GM19467 (cell line): ENCODE measurements around the gene KLHL5.

Experiments used
- ATAC-seq: cut with Tn5 transposase; IDR thresholded peaks from one replicate; pipeline ENCODE4 v1.9.1; 2021; ENCODE audit warnings: mild to moderate bottlenecking, moderate library complexity; ENCODE audit not compliant: unreplicated experiment

Gene KLHL5

DNA sequence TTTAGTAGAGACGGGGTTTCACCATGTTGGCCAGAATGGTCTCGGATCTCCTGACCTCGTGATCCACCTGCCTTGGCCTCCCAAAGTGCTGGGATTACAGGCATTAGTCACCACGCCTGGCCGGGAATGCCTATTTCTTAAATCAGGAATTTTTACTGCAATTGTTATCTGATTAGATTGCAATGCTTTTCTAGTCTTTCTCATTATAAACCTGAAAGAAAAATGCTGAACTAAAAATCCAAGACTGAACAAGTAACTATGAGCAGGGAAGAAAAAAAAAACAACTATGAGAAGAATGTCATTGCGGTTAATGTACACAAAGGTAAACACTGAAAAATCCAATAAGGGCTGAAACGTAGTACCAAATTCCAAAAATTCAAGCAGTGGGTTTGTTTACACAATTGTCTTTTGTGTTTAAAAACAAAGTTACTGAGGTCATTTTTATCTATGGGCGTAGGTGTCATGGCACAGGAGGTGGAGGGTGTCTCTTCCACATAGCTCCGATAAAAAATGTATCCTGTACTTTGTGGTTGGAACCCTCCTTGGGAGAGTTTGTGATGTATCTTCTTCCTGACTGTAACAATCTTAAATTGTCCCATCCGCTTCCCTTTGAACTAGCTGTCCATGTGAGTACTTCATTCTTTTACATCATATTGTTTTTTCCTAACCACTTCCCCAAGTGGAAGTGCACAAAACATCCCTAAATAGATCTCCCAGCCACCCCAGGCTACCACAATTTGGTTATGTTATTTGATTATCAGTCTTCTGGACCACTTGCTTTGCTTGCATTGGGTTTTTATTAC is 18.8 kb upstream of the KLHL5 start:
- ATAC-seq, result no peak

DNA sequence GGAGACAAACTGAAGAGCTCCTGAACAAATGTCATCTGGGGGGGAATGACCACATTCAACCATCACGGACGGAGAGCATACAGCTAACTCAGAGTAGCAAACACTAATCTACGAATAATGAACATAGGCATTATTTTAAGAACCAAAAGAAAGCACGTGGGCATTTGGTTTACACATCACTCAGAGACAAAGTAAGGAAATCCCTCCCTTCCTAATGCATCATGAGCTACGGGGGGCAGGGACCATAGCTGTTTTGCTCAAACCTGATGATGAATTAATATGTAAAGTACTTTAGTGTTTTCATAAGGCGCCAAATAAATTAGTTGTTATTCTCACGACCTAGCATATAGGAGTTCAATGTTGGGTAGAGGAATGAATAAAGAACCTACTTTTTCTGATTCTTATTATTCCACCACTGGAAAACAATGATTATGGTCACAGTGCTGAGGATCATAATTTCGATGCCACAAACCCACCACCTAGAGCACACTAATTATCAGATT is 18.1 kb upstream of the KLHL5 start:
- no peak for ATAC-seq

- peak; percentile 60 for ATAC-seq
Measured at GRCh38 chr4:39044364-39044955, 17.6 kb upstream of the KLHL5 start.

GRCh38 chr4:39044956-39045826 is 16.8 kb upstream of the KLHL5 start:
- peak; percentile 33 for ATAC-seq

DNA sequence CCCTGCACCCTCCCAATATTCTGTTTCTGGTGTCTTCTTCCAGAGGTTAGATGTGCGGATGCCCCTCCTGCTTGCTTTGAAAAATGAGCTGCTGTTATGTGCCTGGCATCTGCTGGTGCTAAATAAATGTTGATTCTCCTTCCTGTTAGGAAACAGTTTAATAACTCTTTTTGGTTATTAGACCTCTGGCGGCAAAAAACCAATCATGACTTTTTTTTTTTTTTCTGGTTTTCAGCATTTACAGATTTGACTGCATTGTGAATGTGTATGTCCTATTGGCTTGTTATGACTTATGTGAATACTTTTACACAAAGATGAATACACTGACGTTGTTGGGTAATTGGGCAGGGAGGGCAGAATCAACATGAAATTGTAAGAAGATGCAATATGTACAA is 16.2 kb upstream of the KLHL5 start:
- no peak for ATAC-seq

DNA sequence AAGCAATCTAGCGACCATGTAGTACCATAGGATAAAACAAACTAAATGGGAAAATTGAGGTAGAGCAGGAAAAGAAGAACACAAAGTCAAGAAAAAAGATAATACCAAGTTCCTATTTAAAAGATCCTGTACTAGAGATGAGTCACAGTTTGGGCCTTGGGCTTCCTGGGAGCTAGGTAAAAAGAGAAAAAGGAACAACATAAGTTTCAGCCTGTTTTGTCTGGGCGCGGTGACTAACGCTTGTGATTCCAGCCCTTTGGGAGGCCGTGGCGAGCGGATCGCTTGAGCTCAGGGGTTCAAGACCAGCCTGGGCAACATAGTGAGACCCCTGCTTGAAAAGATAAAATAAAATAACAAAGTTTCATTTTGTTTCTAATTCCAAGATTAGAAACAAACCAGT is 15.8 kb upstream of the KLHL5 start:
- ATAC-seq, result no peak

DNA sequence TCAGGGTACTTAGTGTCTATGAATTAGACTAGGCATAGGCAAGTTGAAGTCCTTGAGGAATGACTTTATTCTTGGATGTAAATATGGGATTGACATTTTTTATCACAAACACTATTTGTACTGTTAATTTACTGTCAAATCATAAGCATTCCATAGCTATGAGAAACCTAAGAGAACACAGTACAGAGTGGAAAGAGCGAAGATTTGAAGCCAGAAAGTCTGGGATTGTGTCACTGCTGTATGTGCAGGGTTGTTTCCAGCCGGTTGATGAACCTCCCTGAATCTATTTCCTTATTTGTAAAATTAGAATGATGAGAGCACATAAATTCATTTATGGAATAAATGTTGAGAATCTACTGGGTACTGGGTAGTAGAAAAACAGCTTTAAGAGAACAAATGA is 14.4 kb upstream of the KLHL5 start:
- no peak for ATAC-seq

- no peak for ATAC-seq
Measured at GRCh38 chr4:39048311-39048710, 13.7 kb upstream of the KLHL5 start.

DNA sequence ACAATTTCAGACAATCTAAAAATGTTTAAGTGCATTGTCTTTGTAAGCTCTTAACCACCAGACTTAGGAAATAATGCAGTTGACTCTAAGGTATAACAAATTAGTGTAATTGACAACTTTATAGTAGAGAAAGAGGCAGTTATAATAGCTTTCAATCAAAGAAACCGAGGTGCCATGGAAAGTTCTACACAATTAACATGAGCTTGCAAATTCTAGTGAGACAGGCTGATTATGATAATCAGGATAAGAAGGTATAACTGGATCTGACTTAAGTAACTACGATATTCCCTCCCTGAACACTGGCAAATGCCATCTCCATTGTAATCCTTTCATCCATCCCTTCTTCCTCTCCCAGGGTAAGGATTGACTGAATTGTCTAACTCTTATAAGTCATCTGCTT is 11.4 kb upstream of the KLHL5 start:
- ATAC-seq, result no peak

DNA sequence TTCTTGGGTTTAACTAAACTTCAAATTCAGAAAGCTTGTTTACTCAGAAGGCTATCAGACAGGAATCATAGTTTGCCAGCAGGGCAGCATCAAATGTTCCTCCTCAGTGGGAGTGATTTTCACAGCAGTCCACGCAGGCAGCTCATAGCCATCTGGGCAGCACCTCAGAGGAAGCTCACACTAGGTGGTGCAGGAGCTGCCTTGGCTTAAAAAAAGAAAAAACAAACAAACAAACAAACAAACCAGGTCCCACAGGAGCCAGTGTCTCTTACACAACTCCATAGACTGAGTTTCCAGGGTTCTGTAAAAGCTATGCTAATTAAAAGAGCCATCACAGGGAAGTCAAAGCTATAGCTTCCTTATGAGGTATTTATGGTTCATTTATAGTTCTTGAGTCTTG is 10.5 kb upstream of the KLHL5 start:
- ATAC-seq, result no peak

- no peak for ATAC-seq
Measured at GRCh38 chr4:39053983-39054382, 8.0 kb upstream of the KLHL5 start.

- ATAC-seq, result no peak
Measured at GRCh38 chr4:39054497-39054896, 7.5 kb upstream of the KLHL5 start.

DNA sequence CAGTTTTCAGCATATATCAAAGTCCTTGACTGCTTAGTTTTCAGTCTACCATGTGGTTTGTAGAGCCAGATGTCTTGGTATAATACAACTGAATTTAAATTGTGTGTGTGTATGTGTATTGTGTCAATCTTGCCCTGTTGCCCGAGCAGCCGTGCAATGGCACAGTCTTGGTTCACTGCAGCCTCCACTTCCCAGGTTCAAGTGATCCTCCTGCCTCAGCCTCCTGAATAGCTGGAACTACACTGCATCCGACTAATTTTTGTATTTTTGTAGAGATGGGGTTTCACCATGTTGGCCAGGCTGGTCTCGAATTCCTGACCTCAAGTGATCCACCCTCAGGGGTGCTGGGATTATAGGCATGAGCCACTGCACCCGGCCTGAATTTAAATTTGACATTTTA is 6.0 kb upstream of the KLHL5 start:
- no peak for ATAC-seq

GRCh38 chr4:39061457-39061856 is 575 bp upstream of the KLHL5 start:
- ATAC-seq, result no peak

- ATAC-seq, result no peak
Measured at GRCh38 chr4:39062770-39063097, 702 bp downstream of the KLHL5 start.

- ATAC-seq, result no peak
Measured at GRCh38 chr4:39063430-39063829, 1.4 kb downstream of the KLHL5 start.

DNA sequence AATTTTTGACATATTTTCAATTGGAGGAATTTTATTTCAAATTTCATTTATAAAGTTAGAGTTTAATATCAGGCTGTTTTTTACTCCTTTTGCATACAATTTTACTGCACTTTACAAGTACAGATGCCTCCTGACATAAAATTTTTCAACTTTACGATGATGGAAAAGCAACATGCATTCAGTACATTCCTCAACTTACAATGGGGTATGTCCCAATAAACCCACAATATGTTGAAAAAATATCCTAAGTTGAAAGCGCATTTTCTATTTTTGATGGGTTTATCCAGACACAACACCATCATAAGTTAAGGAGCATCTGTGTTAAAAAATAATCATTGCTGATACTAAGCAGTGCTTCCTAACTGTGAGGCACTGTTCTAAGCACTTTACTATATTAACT is 4.3 kb downstream of the KLHL5 start:
- no peak for ATAC-seq

- ATAC-seq, result no peak
Measured at GRCh38 chr4:39067031-39067430, 5.0 kb downstream of the KLHL5 start.

DNA sequence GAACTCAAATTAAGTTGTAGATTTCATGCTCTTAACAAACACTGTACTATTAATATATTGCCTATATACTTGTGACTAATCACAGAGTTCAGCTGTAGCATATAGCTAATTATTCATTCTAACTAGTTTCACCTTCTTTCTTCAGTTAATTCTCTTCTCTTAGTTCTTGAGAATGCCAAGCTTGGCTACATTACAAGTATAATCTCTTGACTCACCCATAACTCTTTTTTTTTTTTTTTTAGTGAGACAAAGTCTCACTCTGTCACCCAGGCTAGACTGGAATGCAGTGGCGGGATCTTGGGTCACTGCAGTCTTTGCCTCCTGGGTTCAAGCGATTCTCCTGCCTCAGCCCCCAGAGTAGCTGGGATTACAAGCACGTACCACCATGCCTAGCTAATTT is 5.4 kb downstream of the KLHL5 start:
- ATAC-seq, result no peak

DNA sequence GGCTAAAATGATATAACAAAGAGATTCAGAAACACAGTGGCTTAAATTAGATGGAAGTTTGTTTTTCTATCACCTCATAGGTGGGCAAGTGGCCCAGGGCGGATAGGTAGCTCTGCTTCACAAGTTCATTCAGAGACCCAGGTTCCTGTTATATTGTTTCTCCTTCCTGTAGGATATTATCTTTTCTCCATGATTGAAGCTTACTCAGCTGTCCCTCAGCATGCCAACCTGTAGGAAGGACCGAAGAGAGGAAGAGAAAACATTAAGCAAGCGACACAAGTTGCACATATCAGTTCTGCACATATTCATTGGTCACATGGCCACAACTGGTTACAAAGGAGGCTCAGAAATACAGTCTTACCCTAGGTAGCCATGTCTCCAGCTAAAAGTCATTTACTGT is 6.9 kb downstream of the KLHL5 start:
- no peak for ATAC-seq

GRCh38 chr4:39078829-39079228 is 16.8 kb downstream of the KLHL5 start:
- no peak for ATAC-seq

DNA sequence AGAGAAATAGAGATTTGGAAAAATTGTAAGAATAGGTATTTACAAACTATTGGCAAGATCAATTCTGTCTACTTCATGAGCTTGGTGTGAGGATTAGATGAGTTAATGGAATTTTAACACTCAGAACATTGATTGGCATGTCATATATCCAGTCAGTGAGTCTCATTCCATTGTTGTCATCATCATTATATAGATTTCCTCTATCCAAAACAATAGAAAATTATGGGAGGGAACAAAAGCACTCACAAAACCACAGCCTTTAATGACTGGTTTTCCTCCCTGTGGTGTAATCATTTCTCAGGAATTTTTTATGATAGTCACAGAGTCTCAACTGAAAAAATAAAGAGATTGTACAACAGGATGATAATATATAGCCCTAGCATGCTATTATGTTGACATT is 21.1 kb downstream of the KLHL5 start:
- no peak for ATAC-seq
